Stimulated activated CD4-positive, alpha-beta T cell treated with anti-CD3 and anti-CD28 coated beads, Interleukin-15, amount 100 ng/mL, for 24 hours (primary cell): Measurements from ENCODE around the gene TBC1D24.
A peak's percentile ranks its signal among the peaks of the same experiment; 100 is the strongest.
"Not testable (repeated sequence)": the region's sequence is repeated elsewhere in the genome, so short reads cannot be mapped to it uniquely, and the experiment has no call there.

Experiments
- DNase-seq: peaks from one replicate; pipeline ENCODE4 v3.0.0-alpha.2; 2020

Gene TBC1D24

GRCh38 chr16:2533912-2534311 is 59.0 kb downstream of the TBC1D24 start:
- no peak for DNase-seq

GRCh38 chr16:2534335-2534734 is 59.4 kb downstream of the TBC1D24 start:
- DNase-seq = not testable (repeated sequence)

- DNase-seq = no peak
Measured at GRCh38 chr16:2535625-2536013, 60.7 kb downstream of the TBC1D24 start.

GRCh38 chr16:2537451-2538379 is 62.8 kb downstream of the TBC1D24 start, which contains the start of gene PDPK1:
Gene PDPK1 (plus strand): TSS chr16:2538021. CDS start chr16:2538113, 92 bp downstream.
- DNase-seq = peak; percentile 94

GRCh38 chr16:2539192-2539844 is 64.4 kb downstream of the TBC1D24 start:
- not testable (repeated sequence) for DNase-seq

- DNase-seq = peak; percentile 50
Measured at GRCh38 chr16:2539845-2540458, 65.0 kb downstream of the TBC1D24 start.

- DNase-seq = not testable (repeated sequence)
Measured at GRCh38 chr16:2540912-2541311, 66.0 kb downstream of the TBC1D24 start.

GRCh38 chr16:2541409-2541808 is 66.5 kb downstream of the TBC1D24 start:
- not testable (repeated sequence) for DNase-seq

- not testable (repeated sequence) for DNase-seq
Measured at GRCh38 chr16:2543771-2544170, 68.8 kb downstream of the TBC1D24 start.

GRCh38 chr16:2550283-2550878 is 75.5 kb downstream of the TBC1D24 start:
- DNase-seq = not testable (repeated sequence)

GRCh38 chr16:2551420-2551889 is 76.5 kb downstream of the TBC1D24 start:
- DNase-seq = not testable (repeated sequence)

GRCh38 chr16:2554709-2555425 is 79.9 kb downstream of the TBC1D24 start:
- DNase-seq = not testable (repeated sequence)
